Endothelial cell of umbilical vein (primary cell): ENCODE measurements around the gene CARMIL3. TPM values are rescaled to one million over a fixed set of nuclear protein-coding genes. Genes with fewer than 3 reads are reported as not detected.

Source experiments
- BruUV-seq: library from RNA; stranded (reverse); fragments of 400-500 nt; replicated peaks from 2 replicates; lab custom pipeline; 2021; lab: Mats Ljungman, UMichigan
- CTCF ChIA-PET: fragments of 300-600, 350-600 bp; sonication (Branson Sonifier 250); formaldehyde crosslinking; loops from one replicate; lab custom pipeline; 2021; ENCODE audit warnings: antibody characterized with exemption, inconsistent platforms; lab: Charles Lee
- POLR2A ChIA-PET: fragments of 300-600, 350-600 bp; sonication (Branson Sonifier 250); formaldehyde crosslinking; loops from one replicate; lab custom pipeline; 2021; ENCODE audit warnings: antibody characterized with exemption, inconsistent platforms; lab: Charles Lee
- DNase-seq: peaks from one replicate; pipeline ENCODE4 v3.0.0-alpha.2; 2011; ENCODE audit warnings: low read depth, low spot score
- FAIRE-seq: peaks from 2 replicates; lab custom pipeline; 2011; peaks lifted over from hg19 to GRCh38; lab: Jason Lieb, UNC
- H2AFZ ChIP-seq: 2 replicates; pipeline ENCODE4 v1.6.0; 2012; ENCODE audit warnings: low read depth, low read length, control low read depth, inconsistent platforms
- H3K27ac ChIP-seq: 2 replicates; pipeline ENCODE4 v1.5.1; 2011; ENCODE audit warnings: low read depth, mild to moderate bottlenecking, control low read depth, low read length, moderate library complexity; ENCODE audit not compliant: insufficient read depth
- H3K27me3 ChIP-seq, 2 experiments: 2 replicates each; pipeline versions ENCODE4 v1.6.0 to v1.6.1; 2011; ENCODE audit warnings: low read length in 2 of 2, mixed read lengths in 1 of 2; ENCODE audit not compliant: control insufficient read depth in 2 of 2, insufficient read depth in 2 of 2
- H3K36me3 ChIP-seq, 2 experiments: 2 replicates in 1 of 2; 3 replicates in 1 of 2; pipeline ENCODE4 v1.5.1; 2011; ENCODE audit warnings: low read length in 2 of 2, mild to moderate bottlenecking in 1 of 2, moderate library complexity in 1 of 2; ENCODE audit not compliant: control insufficient read depth in 2 of 2, insufficient read depth in 2 of 2; ENCODE audit errors: extremely low read depth in 1 of 2
- H3K4me1 ChIP-seq: 3 replicates; pipeline ENCODE4 v1.5.1; 2011; ENCODE audit warnings: mild to moderate bottlenecking, low read length; ENCODE audit not compliant: control insufficient read depth, insufficient read depth; ENCODE audit errors: extremely low read depth
- H3K4me2 ChIP-seq: 2 replicates; pipeline ENCODE4 v1.6.1; 2011; ENCODE audit warnings: low read length, control low read depth, mixed read lengths; ENCODE audit not compliant: insufficient read depth
- H3K4me3 ChIP-seq, 3 experiments: fragments of 200-600 bp in 1 of 3; sonication (generic), shearing (Covaris generic) in 1 of 3; replicated peaks in 1 of 3; 2 replicates each; pipeline ENCODE4 v1.5.1; 2011 to 2016; ENCODE audit warnings: control low read depth in 3 of 3, low read length in 3 of 3, mild to moderate bottlenecking in 2 of 3, inconsistent platforms in 1 of 3, low read depth in 1 of 3, moderate library complexity in 1 of 3; ENCODE audit not compliant: insufficient read depth in 1 of 3
- H3K79me2 ChIP-seq: 2 replicates; pipeline ENCODE4 v1.6.0; 2012; ENCODE audit warnings: low read length, inconsistent platforms; ENCODE audit not compliant: control insufficient read depth, insufficient read depth
- H3K9ac ChIP-seq: replicated peaks from 2 replicates; pipeline ENCODE3; 2011; ENCODE audit warnings: low read length, control low read depth; ENCODE audit not compliant: insufficient read depth; ENCODE audit errors: extremely low read depth
- H3K9me1 ChIP-seq: replicated peaks from 3 replicates; pipeline ENCODE4 v1.6.0; 2011; ENCODE audit warnings: mild to moderate bottlenecking, low read length; ENCODE audit not compliant: control insufficient read depth, insufficient read depth; ENCODE audit errors: extremely low read depth
- H3K9me3 ChIP-seq: replicated peaks from 2 replicates; pipeline ENCODE4 v1.5.1; 2012; ENCODE audit warnings: low read length, inconsistent platforms; ENCODE audit not compliant: control insufficient read depth, insufficient read depth
- H4K20me1 ChIP-seq: replicated peaks from 2 replicates; pipeline ENCODE3; 2011; ENCODE audit warnings: mild to moderate bottlenecking, low read length; ENCODE audit not compliant: control insufficient read depth, insufficient read depth; ENCODE audit errors: extremely low read depth
- CTCF ChIP-seq, 2 donors: IDR thresholded peaks; 1 replicate in 1 of 2; 2 replicates in 1 of 2; pipeline ENCODE4 v1.5.1; 2011; ENCODE audit warnings: low read length in 2 of 2, mild to moderate bottlenecking in 2 of 2, moderate library complexity in 2 of 2, control low read depth in 1 of 2, inconsistent platforms in 1 of 2, low read depth in 1 of 2; ENCODE audit not compliant: insufficient read depth in 1 of 2; ENCODE audit errors: extremely low read depth in 1 of 2
- EZH2 ChIP-seq: IDR thresholded peaks from 2 replicates; pipeline ENCODE4 v1.6.1; 2012; ENCODE audit warnings: borderline replicate concordance, low read depth, mild to moderate bottlenecking, moderate library complexity, low read length, inconsistent platforms; ENCODE audit not compliant: severe bottlenecking
- GATA2 ChIP-seq: IDR thresholded peaks from 2 replicates; pipeline ENCODE4 v1.7.0; 2011; ENCODE audit warnings: low read depth, mild to moderate bottlenecking, moderate library complexity, mixed read lengths, low read length; ENCODE audit not compliant: insufficient read length, insufficient read depth
- JUN ChIP-seq: IDR thresholded peaks from 2 replicates; pipeline ENCODE4 v1.6.1; 2011; ENCODE audit warnings: borderline replicate concordance, low read depth; ENCODE audit not compliant: insufficient read length, insufficient read depth
- MAX ChIP-seq: IDR thresholded peaks from 2 replicates; pipeline ENCODE4 v1.6.1; 2011; ENCODE audit not compliant: insufficient read depth, insufficient read length
- MYC ChIP-seq: IDR thresholded peaks from one replicate; pipeline ENCODE4 v1.6.1; 2011; ENCODE audit warnings: mild to moderate bottlenecking, low read depth, low read length
- POLR2A ChIP-seq: IDR thresholded peaks from 2 replicates; pipeline ENCODE4 v1.6.1; 2012; ENCODE audit warnings: low read depth, mild to moderate bottlenecking, control low read depth, low read length
- POLR2AphosphoS5 ChIP-seq: IDR thresholded peaks from 2 replicates; pipeline ENCODE4 v1.6.1; 2012; ENCODE audit warnings: low read depth, mild to moderate bottlenecking, control low read depth, low read length, moderate library complexity; ENCODE audit not compliant: insufficient read depth
- dilution Hi-C: fragments of 300-500 bp; cut with MboI; formaldehyde crosslinking; loops from one replicate; pipeline ENCODE4 v1.15.0; 2019; ENCODE audit warnings: low sequenced_read_pairs; ENCODE audit not compliant: extremely low pct_ligation_motif_present
- intact Hi-C: fragments of 100-400 bp; cut with micrococcal nuclease; formaldehyde crosslinking; loops from one replicate; pipeline ENCODE4 v1.10.0; 2022
- polyA plus RNA-seq, 4 experiments: library from polyadenylated mRNA; depleted of rRNA in 3 of 4; stranded (reverse) in 3 of 4; unstranded in 1 of 4; fragments of >200 nt; gene quantifications; 2 replicates each; pipeline versions ENCODE4 v1.2.1 to v1.2.3, GENCODE V29; 2011 to 2012; ENCODE audit warnings: missing spikeins in 1 of 4
- total RNA-seq: library from RNA; stranded (reverse); gene quantifications from 2 replicates; pipeline ENCODE4 v1.2.3, GENCODE V29; 2021

Gene CARMIL3
- total and polyA plus RNA-seq, 2 donors (not counting 3 experiments of a cell fraction or from before 2014, with no cell fraction given), result 0.03 TPM; not detected in 1

GRCh38 chr14:24074625-24075484 lies 23.0 kb downstream of the CARMIL3 start:
- intact Hi-C loops, result no loop called here
- TF ChIP-seq GATA2 (no peak), CTCF (IDR thresholded peaks at IDR 0.05; ENCODE audit: extremely low read depth in 1 of 2, insufficient read depth in 1 of 2, low read depth in 1 of 2, low read length in 2 of 2) (no peak), POLR2AphosphoS5 (no peak), EZH2 (no peak), MAX (no peak), MYC (no peak), JUN (no peak), POLR2A (no peak)
- FAIRE-seq (no peak), DNase-seq (no peak)
- H3K9me1 ChIP-seq, result no peaks in the 10 kb centered on the region
- H3K27ac ChIP-seq, result no peak overlapping the region
- H3K4me2 ChIP-seq, result no peak overlapping the region
- H3K9me3 ChIP-seq, result no peaks in the 10 kb centered on the region
- CTCF ChIA-PET, result interaction anchor here (0.8 to 1.8 kb wide), 5 partner anchors 16 to 34 kb away, joined by 3 to 11 read pairs (median 3); no protein-coding TSS in a partner anchor
- no peaks in the 10 kb centered on the region for H3K79me2 ChIP-seq
- peaks cover 5 to 8% of the 10 kb centered on the region in 2 experiments for H3K27me3 ChIP-seq
- no peaks in the 10 kb centered on the region for H4K20me1 ChIP-seq
- H3K9ac ChIP-seq, result no peak overlapping the region
- POLR2A ChIA-PET, result no interaction called here
- BruUV-seq, result no TSS peak
- H3K4me3 ChIP-seq, result no peak overlapping the region
- dilution Hi-C loops, result no loop called here
- no peak overlapping the region for H2AFZ ChIP-seq
- no peaks in the 10 kb centered on the region for H3K36me3 ChIP-seq
- no peaks in the 10 kb centered on the region for H3K4me1 ChIP-seq
